Caco-2 (cell line): ENCODE data around the gene NUMA1. TPM values are rescaled to one million over a fixed set of nuclear protein-coding genes. Genes with fewer than 3 reads are reported as not detected.

ENCODE experiments used
- BruUV-seq: library from RNA; stranded (reverse); fragments of 400-500 nt; replicated peaks from 2 replicates; lab custom pipeline; 2021; lab: Mats Ljungman, UMichigan
- CTCF ChIA-PET: fragments of 300-600 bp; sonication (Branson Sonifier 250); formaldehyde crosslinking; loops from one replicate; lab custom pipeline; 2022; ENCODE audit warnings: antibody characterized with exemption; lab: Charles Lee
- POLR2A ChIA-PET: fragments of 300-600 bp; sonication (Branson Sonifier 250); formaldehyde crosslinking; loops from one replicate; lab custom pipeline; 2022; ENCODE audit warnings: antibody characterized with exemption; lab: Charles Lee
- DNase-seq, 2 experiments: peaks; one replicate each; pipeline versions ENCODE4 v3.0.0 to v3.0.0-alpha.2; 2020 to 2022
- H3K27me3 ChIP-seq: replicated peaks from 2 replicates; pipeline ENCODE4 v1.6.0; 2011; ENCODE audit warnings: low read length; ENCODE audit not compliant: control insufficient read depth, insufficient read depth
- H3K36me3 ChIP-seq: 2 replicates; pipeline ENCODE4 v1.5.1; 2011; ENCODE audit warnings: low read length; ENCODE audit not compliant: control insufficient read depth, insufficient read depth
- H3K4me1 ChIP-seq: fragments of 250-450 bp; sonication (Bioruptor Pico); 2 replicates; pipeline ENCODE4 v1.5.1; 2020; ENCODE audit warnings: mild to moderate bottlenecking
- H3K4me3 ChIP-seq: 2 replicates; pipeline ENCODE4 v1.5.1; 2011; ENCODE audit warnings: low read depth, mild to moderate bottlenecking, control low read depth, low read length
- H3K9me3 ChIP-seq: fragments of 250-450 bp; sonication (Bioruptor Pico); 2 replicates; pipeline ENCODE4 v1.5.1; 2020; ENCODE audit warnings: mild to moderate bottlenecking, moderate library complexity
- H3K27ac Mint-ChIP-seq: one replicate; pipeline ENCODE4 v1.8.0; 2022; ENCODE audit warnings: mixed read lengths; ENCODE audit not compliant: unreplicated experiment
- H3K27me3 Mint-ChIP-seq: one replicate; pipeline ENCODE4 v1.8.0; 2022; ENCODE audit warnings: mixed read lengths; ENCODE audit not compliant: insufficient read depth, unreplicated experiment
- H3K36me3 Mint-ChIP-seq: one replicate; pipeline ENCODE4 v1.8.0; 2022; ENCODE audit warnings: mild to moderate bottlenecking, mixed read lengths; ENCODE audit not compliant: insufficient read depth, unreplicated experiment
- H3K4me1 Mint-ChIP-seq: one replicate; pipeline ENCODE4 v1.8.0; 2022; ENCODE audit warnings: low read depth, mixed read lengths; ENCODE audit not compliant: unreplicated experiment
- H3K4me3 Mint-ChIP-seq: one replicate; pipeline ENCODE4 v1.8.0; 2022; ENCODE audit warnings: mild to moderate bottlenecking, moderate library complexity, mixed read lengths; ENCODE audit not compliant: unreplicated experiment
- H3K9me3 Mint-ChIP-seq: one replicate; pipeline ENCODE4 v1.8.0; 2022; ENCODE audit warnings: mixed read lengths; ENCODE audit not compliant: unreplicated experiment
- intact Hi-C: fragments of 100-400 bp; cut with micrococcal nuclease; formaldehyde crosslinking; loops from one replicate; pipeline ENCODE4 v1.10.0; 2022; ENCODE audit not compliant: unreplicated experiment
- total RNA-seq: library from RNA; stranded (reverse); gene quantifications from 2 replicates; pipeline ENCODE4 v1.2.3, GENCODE V29; 2022
- TF ChIP-seq, protein P1 (sequence below), 2 experiments: fragments of 200-600 bp in 1 of 2; IDR thresholded peaks; 1 replicate in 1 of 2; 2 replicates in 1 of 2; pipeline versions ENCODE4 v1.5.1 to v1.8.0; 2011 to 2022; ENCODE audit warnings: antibody characterized with exemption in 1 of 2, control low read depth in 1 of 2, inconsistent platforms in 1 of 2, low read depth in 1 of 2, low read length in 1 of 2, mild to moderate bottlenecking in 1 of 2, moderate library complexity in 1 of 2; ENCODE audit not compliant: insufficient read depth in 1 of 2, severe bottlenecking in 1 of 2, unreplicated experiment in 1 of 2

The NUMA1 gene
- total RNA-seq, 1 experiment from 2014 or later: 190 TPM

DNA sequence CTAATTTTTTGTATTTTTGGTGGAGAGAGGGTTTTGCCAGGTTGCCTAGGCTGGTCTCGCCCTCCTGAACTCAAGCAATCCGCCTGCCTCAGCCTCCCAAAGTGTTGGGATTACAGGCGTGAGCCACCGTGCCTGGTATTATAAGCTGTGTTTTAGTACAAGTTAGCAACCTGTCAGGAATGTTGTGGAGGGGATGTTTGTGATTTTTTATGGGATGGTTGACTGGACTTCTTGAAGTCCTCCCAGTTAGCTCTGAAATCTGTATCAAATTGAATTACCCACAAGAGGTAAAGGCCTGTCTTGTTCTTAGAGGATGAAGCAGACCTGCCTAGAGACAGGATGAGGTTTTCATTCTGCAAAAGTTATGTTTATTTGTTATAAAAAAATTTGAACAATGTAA is 115.7 kb downstream of the NUMA1 start:
- TF ChIP-seq, protein P1, sequence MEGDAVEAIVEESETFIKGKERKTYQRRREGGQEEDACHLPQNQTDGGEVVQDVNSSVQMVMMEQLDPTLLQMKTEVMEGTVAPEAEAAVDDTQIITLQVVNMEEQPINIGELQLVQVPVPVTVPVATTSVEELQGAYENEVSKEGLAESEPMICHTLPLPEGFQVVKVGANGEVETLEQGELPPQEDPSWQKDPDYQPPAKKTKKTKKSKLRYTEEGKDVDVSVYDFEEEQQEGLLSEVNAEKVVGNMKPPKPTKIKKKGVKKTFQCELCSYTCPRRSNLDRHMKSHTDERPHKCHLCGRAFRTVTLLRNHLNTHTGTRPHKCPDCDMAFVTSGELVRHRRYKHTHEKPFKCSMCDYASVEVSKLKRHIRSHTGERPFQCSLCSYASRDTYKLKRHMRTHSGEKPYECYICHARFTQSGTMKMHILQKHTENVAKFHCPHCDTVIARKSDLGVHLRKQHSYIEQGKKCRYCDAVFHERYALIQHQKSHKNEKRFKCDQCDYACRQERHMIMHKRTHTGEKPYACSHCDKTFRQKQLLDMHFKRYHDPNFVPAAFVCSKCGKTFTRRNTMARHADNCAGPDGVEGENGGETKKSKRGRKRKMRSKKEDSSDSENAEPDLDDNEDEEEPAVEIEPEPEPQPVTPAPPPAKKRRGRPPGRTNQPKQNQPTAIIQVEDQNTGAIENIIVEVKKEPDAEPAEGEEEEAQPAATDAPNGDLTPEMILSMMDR (IDR thresholded peaks at IDR 0.05; ENCODE audit: insufficient read depth in 1 of 2, low read depth in 1 of 2, low read length in 1 of 2, severe bottlenecking in 1 of 2, unreplicated experiment in 1 of 2): no peak
- DNase-seq: no peak
- H3K36me3 ChIP-seq: no peaks in the 10 kb centered on the region; the same call in 1 of the 2 replicates
- Mint-ChIP-seq H3K4me3 (no peak overlapping the region), H3K4me1 (peaks cover under 1% of the 10 kb centered on the region), H3K27me3 (no peaks in the 10 kb centered on the region), H3K36me3 (peaks cover 85% of the 10 kb centered on the region), H3K27ac (no peak overlapping the region), H3K9me3 (no peaks in the 10 kb centered on the region)
- H3K9me3 ChIP-seq: no peaks in the 10 kb centered on the region
- H3K27me3 ChIP-seq: no peaks in the 10 kb centered on the region
- ChIA-PET POLR2A (no interaction called here), CTCF (interaction anchor here (0.7 kb wide), 1 partner anchor 16 kb away, joined by 3 read pairs; no protein-coding TSS in a partner anchor)
- intact Hi-C loops: no loop called here
- BruUV-seq: no TSS peak
- peaks cover 5% of the 10 kb centered on the region; the same call in 1 of the 2 replicates for H3K4me1 ChIP-seq
- H3K4me3 ChIP-seq: no peak overlapping the region

DNA sequence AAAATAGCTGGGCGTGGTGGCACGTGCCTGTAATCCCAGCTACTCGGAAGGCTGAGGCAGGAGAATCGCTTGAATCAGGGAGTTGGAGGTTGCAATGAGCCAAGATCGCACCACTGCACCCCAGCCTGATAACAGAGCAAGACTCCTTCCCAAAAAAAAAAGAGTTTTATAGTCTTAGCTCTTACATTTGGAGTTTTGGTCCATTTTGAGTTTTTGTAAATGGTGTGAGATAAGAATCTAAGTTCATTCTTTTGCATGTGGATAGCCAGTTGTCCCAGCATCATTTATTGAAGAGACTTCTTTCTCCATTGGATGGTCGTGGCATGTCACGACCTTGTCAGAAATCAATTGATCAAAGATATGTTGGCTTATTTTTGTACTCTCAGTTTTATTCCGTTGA is 116.9 kb downstream of the NUMA1 start:
- Histone ChIP-seq H3K9me3 (no peaks in the 10 kb centered on the region), H3K36me3 (no peaks in the 10 kb centered on the region; the same call in 1 of the 2 replicates), H3K4me3 (no peak overlapping the region), H3K4me1 (peaks cover 5% of the 10 kb centered on the region; the same call in 1 of the 2 replicates), H3K27me3 (no peaks in the 10 kb centered on the region)
- H3K4me3 Mint-ChIP-seq: no peak overlapping the region
- intact Hi-C loops: no loop called here
- ChIA-PET POLR2A (no interaction called here), CTCF (no interaction called here)
- no peak for DNase-seq
- no peaks in the 10 kb centered on the region for H3K27me3 Mint-ChIP-seq
- peaks cover 9% of the 10 kb centered on the region for H3K4me1 Mint-ChIP-seq
- no TSS peak for BruUV-seq
- peaks cover 75% of the 10 kb centered on the region for H3K36me3 Mint-ChIP-seq
- TF ChIP-seq, protein P1 (IDR thresholded peaks at IDR 0.05; ENCODE audit: insufficient read depth in 1 of 2, low read depth in 1 of 2, low read length in 1 of 2, severe bottlenecking in 1 of 2, unreplicated experiment in 1 of 2): no peak
- no peaks in the 10 kb centered on the region for H3K9me3 Mint-ChIP-seq
- no peak overlapping the region for H3K27ac Mint-ChIP-seq

DNA sequence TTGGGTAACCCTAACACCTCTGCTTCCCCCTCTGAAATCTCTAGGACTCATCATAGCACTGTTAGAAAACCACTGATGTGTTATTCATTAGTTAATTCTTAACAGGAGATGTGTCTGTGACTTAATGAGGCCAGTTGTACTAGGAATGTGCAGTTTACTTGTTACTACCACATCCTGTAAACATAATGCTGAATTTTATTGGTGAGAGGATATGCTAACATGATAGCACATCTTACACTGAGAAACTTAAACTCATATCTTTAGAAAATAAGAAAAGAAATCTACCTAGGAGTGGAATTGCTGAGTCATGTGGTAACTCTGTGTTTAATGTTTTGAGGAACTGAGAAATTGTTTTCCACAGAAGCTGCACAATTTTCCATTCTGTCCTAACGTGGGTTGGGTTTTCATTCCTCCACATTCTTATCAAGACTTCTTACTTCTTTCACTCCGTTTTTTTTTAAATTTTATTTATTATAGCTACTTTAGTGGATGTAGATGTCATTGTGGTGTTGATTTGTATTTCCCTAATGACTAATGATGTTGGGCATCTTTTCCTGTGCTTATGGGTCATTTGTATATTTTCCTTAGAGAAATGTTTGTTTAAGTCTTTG is 117.8 kb downstream of the NUMA1 start:
- Mint-ChIP-seq H3K27ac (peak overlapping the region; percentile 40), H3K4me3 (no peak overlapping the region), H3K4me1 (peaks cover 9% of the 10 kb centered on the region), H3K9me3 (no peaks in the 10 kb centered on the region), H3K36me3 (peaks cover 66% of the 10 kb centered on the region), H3K27me3 (no peaks in the 10 kb centered on the region)
- intact Hi-C loops: no loop called here
- Histone ChIP-seq H3K27me3 (no peaks in the 10 kb centered on the region), H3K9me3 (no peaks in the 10 kb centered on the region), H3K4me1 (peaks cover 5% of the 10 kb centered on the region; the same call in 1 of the 2 replicates), H3K36me3 (no peaks in the 10 kb centered on the region; the same call in 1 of the 2 replicates), H3K4me3 (no peak overlapping the region)
- DNase-seq: no peak
- BruUV-seq: no TSS peak
- POLR2A ChIA-PET: no interaction called here
- TF ChIP-seq, protein P1 (IDR thresholded peaks at IDR 0.05; ENCODE audit: insufficient read depth in 1 of 2, low read depth in 1 of 2, low read length in 1 of 2, severe bottlenecking in 1 of 2, unreplicated experiment in 1 of 2): no peak
- CTCF ChIA-PET: no interaction called here
